Neuron (in vitro differentiated cells): ENCODE measurements around the gene HS6ST1.

Experiments used
- H2AFZ ChIP-seq: one replicate; pipeline ENCODE4 v1.6.1; 2013; ENCODE audit warnings: low read depth, mild to moderate bottlenecking, inconsistent platforms, low read length, moderate library complexity
- H3K27me3 ChIP-seq: one replicate; pipeline ENCODE4 v1.6.1; 2013; ENCODE audit warnings: low read length; ENCODE audit not compliant: insufficient read depth
- H3K36me3 ChIP-seq: one replicate; pipeline ENCODE4 v1.6.1; 2013; ENCODE audit warnings: low read length; ENCODE audit not compliant: insufficient read depth
- H3K4me1 ChIP-seq: one replicate; pipeline ENCODE4 v1.6.1; 2013; ENCODE audit warnings: low read length; ENCODE audit not compliant: insufficient read depth
- H3K4me3 ChIP-seq: 2 replicates; pipeline ENCODE4 v1.5.1; 2013; ENCODE audit warnings: mild to moderate bottlenecking, low read length, moderate library complexity
- H3K9me3 ChIP-seq: one replicate; pipeline ENCODE4 v1.6.1; 2013; ENCODE audit warnings: low read length

Gene HS6ST1

GRCh38 chr2:128318776-128319464 is at the start of gene HS6ST1:
TSS of gene HS6ST1 (minus strand) at chr2:128318868. CDS start at chr2:128318563, 305 bp downstream.
- Histone ChIP-seq H3K4me3 (peak within 1 kb of the TSS; percentile 98), H3K27me3 (no peaks in the 10 kb centered on the region), H3K36me3 (peaks cover 22% of the 10 kb centered on the region), H2AFZ (peak within 1 kb of the TSS; percentile 88), H3K4me1 (peaks cover 51% of the 10 kb centered on the region), H3K9me3 (no peaks in the 10 kb centered on the region)

- Histone ChIP-seq H3K4me1 (peaks cover 47% of the 10 kb centered on the region), H3K9me3 (no peaks in the 10 kb centered on the region), H3K36me3 (no peaks in the 10 kb centered on the region), H3K27me3 (no peaks in the 10 kb centered on the region), H3K4me3 (no peak overlapping the region), H2AFZ (no peak overlapping the region)
These were observed 49.1 kb upstream of the HS6ST1 start for GRCh38 chr2:128367601-128368359.

GRCh38 chr2:128366713-128367511 is 48.2 kb upstream of the HS6ST1 start:
- Histone ChIP-seq H3K27me3 (no peaks in the 10 kb centered on the region), H3K9me3 (no peaks in the 10 kb centered on the region), H2AFZ (no peak overlapping the region), H3K36me3 (no peaks in the 10 kb centered on the region), H3K4me1 (peaks cover 54% of the 10 kb centered on the region), H3K4me3 (no peak overlapping the region)

- Histone ChIP-seq H3K36me3 (no peaks in the 10 kb centered on the region), H3K4me1 (peaks cover 50% of the 10 kb centered on the region), H2AFZ (no peak overlapping the region), H3K9me3 (no peaks in the 10 kb centered on the region), H3K4me3 (no peak overlapping the region), H3K27me3 (no peaks in the 10 kb centered on the region)
These were observed 46.7 kb upstream of the HS6ST1 start for GRCh38 chr2:128365217-128365905.

- H2AFZ ChIP-seq = no peak overlapping the region
- H3K36me3 ChIP-seq = no peaks in the 10 kb centered on the region
- no peaks in the 10 kb centered on the region for H3K9me3 ChIP-seq
- H3K27me3 ChIP-seq = no peaks in the 10 kb centered on the region
- peaks cover 41% of the 10 kb centered on the region for H3K4me1 ChIP-seq
- H3K4me3 ChIP-seq = no peak overlapping the region
These were observed 45.8 kb upstream of the HS6ST1 start for GRCh38 chr2:128364441-128364911.

GRCh38 chr2:128363934-128364361 is 45.3 kb upstream of the HS6ST1 start:
- peaks cover 36% of the 10 kb centered on the region for H3K4me1 ChIP-seq

DNA sequence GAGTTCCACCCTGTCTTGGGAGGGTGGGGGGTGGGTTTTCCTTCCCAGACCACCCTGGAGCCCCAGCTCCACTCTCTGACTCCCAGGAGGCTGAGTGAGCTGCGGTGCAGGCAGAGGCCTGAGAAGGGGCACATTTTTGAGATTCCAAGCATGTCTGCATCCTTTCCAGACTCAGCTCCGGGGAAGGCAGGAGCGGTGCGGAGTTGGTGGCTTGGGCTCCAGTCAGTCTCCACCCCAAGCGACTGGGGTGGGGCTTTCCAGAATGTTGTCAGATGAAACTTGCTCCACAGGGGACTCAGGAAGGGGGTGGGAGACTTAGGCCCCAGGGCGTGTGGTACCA is 44.2 kb upstream of the HS6ST1 start:
- Histone ChIP-seq H3K9me3 (peaks cover 4% of the 10 kb centered on the region), H3K4me3 (no peak overlapping the region), H2AFZ (peak overlapping the region; percentile 1), H3K36me3 (no peaks in the 10 kb centered on the region), H3K27me3 (no peaks in the 10 kb centered on the region), H3K4me1 (peaks cover 27% of the 10 kb centered on the region)

More at GRCh38 chr2:128363934-128364361, 45.3 kb upstream of the HS6ST1 start:
- Histone ChIP-seq H3K27me3 (no peaks in the 10 kb centered on the region), H3K9me3 (peaks cover 3% of the 10 kb centered on the region), H3K36me3 (no peaks in the 10 kb centered on the region), H3K4me3 (no peak overlapping the region), H2AFZ (no peak overlapping the region)

DNA sequence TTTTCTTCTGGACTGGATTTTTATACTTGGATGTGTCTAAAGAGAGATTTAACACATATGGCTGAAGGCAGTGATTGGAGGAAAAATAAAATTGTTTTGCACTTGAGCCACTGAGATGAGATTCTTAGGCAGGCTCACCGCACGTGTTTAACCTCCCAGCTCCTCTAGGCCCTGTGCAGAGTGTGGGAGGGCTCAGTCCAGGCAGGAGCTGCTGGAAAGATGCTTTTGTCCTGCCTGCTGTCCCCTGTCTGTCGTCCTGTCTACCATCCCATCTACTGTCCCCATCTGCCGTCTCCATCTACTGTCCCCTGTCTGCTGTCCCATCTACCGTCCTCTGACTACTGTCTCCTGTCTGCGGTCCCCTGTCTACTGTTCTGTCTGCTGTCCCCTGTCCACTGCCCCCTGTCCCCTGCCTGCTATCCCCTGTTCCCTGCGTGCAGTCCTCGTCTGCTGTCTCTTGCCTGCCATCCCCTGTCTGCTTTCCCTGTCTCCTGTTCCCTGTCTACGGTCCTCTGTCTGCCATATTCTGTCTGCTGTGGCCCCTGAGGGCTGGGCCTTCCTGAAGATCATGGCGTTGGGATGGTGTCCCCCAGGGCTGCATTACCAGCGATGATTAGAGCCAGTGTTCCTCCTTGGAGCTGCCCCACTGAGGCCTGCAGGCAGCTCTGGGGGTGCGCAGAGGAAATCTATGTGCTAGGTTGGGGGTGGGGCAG is 43.7 kb upstream of the HS6ST1 start:
- no peaks in the 10 kb centered on the region for H3K36me3 ChIP-seq
- no peaks in the 10 kb centered on the region for H3K27me3 ChIP-seq
- H2AFZ ChIP-seq = peak overlapping the region; percentile 1
- no peak overlapping the region for H3K4me3 ChIP-seq
- H3K9me3 ChIP-seq = peaks cover 4% of the 10 kb centered on the region
- H3K4me1 ChIP-seq = peaks cover 27% of the 10 kb centered on the region

GRCh38 chr2:128361376-128362131 is 42.9 kb upstream of the HS6ST1 start:
- Histone ChIP-seq H3K36me3 (no peaks in the 10 kb centered on the region), H3K4me1 (peaks cover 27% of the 10 kb centered on the region), H3K9me3 (peaks cover 4% of the 10 kb centered on the region), H2AFZ (no peak overlapping the region), H3K27me3 (no peaks in the 10 kb centered on the region), H3K4me3 (no peak overlapping the region)

DNA sequence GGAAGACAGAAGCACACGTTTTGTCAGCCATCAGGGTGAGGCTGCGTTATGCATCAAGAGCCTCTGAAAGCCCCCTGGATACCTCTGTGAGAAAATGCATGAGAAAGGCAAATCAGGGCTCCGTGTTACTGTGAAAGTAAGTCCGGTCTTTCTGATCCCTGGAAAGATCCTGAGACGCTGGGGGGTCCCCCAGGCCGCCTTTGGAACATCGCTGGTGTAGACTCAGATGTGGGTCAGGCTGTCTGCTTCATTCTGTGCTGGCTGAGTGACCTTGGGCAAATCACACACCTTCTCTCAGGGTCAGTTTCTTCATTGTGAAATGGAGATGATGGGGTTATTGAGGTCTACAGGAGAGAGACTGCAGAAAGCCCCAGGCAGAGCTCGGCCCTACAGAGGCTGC is 42.0 kb upstream of the HS6ST1 start:
- Histone ChIP-seq H3K36me3 (no peaks in the 10 kb centered on the region), H3K4me3 (no peak overlapping the region), H3K9me3 (peaks cover 4% of the 10 kb centered on the region), H2AFZ (no peak overlapping the region), H3K27me3 (no peaks in the 10 kb centered on the region), H3K4me1 (peaks cover 27% of the 10 kb centered on the region)

DNA sequence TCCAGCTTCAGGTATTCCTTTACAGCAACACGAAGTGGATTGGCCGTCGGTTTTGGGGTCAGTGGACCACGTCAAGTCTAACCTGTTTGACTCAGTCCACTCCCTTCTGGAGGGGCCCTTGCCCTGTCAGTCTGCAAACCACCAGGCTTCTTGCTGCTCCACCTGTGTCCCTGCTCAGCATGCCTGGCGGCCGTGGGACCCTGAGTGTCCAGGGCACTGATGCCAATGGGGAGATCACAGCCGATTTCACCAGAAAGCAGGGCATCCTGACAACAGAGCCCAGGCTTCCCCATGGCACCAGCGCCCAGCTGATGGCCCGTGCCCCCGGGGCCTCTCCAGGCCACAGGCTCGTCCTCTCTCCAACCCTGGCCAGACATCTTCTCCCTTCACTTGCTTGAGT is 41.2 kb upstream of the HS6ST1 start:
- peaks cover 27% of the 10 kb centered on the region for H3K4me1 ChIP-seq
- no peak overlapping the region for H2AFZ ChIP-seq
- no peaks in the 10 kb centered on the region for H3K27me3 ChIP-seq
- H3K9me3 ChIP-seq = peaks cover 4% of the 10 kb centered on the region
- H3K36me3 ChIP-seq = no peaks in the 10 kb centered on the region
- H3K4me3 ChIP-seq = no peak overlapping the region
